ENCODE results near the gene ZFP82.

DNA sequence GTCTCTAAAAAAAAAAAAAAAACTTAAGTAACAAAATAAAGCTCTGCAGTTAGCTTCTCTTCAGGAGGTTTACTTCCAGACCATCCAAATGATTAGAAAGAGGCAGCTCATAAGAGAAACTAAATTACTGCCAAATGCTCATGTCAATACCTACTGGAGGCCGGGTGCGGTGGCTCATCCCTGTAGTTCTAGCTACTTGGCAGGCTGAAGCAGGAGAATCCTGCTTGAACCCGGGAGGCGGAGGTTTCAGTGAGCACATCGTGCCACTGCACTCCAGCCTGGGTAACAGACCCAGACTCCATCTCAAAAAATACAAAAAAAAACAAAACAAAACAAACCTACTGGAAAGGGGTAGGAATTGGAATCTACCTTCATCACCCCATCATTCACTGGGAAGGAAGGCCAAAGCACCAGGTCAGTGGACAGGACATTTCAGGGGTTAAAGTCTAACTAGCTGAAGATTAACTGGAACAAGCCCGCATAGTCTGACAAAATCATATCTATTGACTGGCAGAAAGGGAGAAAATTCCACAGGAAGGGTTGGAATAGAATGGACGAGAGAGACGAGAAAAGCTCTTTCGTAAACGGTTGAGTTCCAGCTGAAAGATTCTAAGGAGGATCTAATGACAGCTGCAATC is 40.8 kb downstream of the ZFP82 start:
- TF ChIP-seq POLR2AphosphoS5 (IDR thresholded peaks at IDR 0.05; ENCODE audit: low read depth, low read length) (no peak), CTCF (IDR thresholded peaks at IDR 0.05) (no peak), REST (IDR thresholded peaks at IDR 0.05; ENCODE audit: insufficient read depth in 1 of 2, low read depth in 2 of 2, low read length in 1 of 2) (no peak), TCF7L2 (IDR thresholded peaks at IDR 0.05; ENCODE audit: low read depth, low read length) (no peak)

Measured in Panc1 (cell line).